ENCODE results near the gene SLC9A1. TPM values are rescaled to one million over a fixed set of nuclear protein-coding genes. Genes with fewer than 3 reads are reported as not detected.

The SLC9A1 gene
- total RNA-seq, 3 donors from 2014 or later = 6.1 to 14.2 (median 13.8) TPM

DNA sequence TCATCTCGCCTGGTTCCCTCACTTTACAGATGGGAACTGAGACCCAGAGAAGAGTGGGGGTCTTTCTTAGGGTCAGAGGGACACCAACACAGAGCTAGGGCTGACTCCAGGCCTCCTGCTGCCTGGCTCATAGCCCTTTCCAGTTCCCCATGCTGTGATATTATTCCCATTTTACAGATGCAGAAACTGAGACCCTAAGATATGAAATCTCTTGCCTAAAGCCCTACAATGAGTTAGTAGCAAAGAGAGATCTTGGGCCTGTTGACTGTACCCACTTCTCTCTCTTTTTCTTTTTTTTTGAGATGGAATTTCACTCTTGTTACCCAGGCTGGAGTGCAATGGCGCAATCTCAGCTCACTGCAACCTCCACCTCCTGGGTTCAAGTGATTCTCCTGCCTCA, 49.9 kb downstream of the SLC9A1 start:
- Histone ChIP-seq H3K27ac (no peak overlapping the region), H3K36me3 (no peaks in the 10 kb centered on the region)
- intact Hi-C loops (cut with DNase I; ENCODE audit: low total_unique reads) = no loop called here

GRCh38 chr1:27103498-27103897, 51.4 kb downstream of the SLC9A1 start:
- Histone ChIP-seq H3K4me3 (no peak overlapping the region), H3K36me3 (no peaks in the 10 kb centered on the region)

More for the DNA sequence above, 49.9 kb downstream of the SLC9A1 start:
- H3K9me3 ChIP-seq = no peaks in the 10 kb centered on the region
- peaks cover 0 to 2% of the 10 kb centered on the region in 2 donors for H3K4me1 ChIP-seq
- no peaks in the 10 kb centered on the region for H3K27me3 ChIP-seq
- H3K4me3 ChIP-seq = no peak overlapping the region
- TF ChIP-seq POLR2A (IDR thresholded peaks at IDR 0.05) = no peak
- TF ChIP-seq, protein P1, sequence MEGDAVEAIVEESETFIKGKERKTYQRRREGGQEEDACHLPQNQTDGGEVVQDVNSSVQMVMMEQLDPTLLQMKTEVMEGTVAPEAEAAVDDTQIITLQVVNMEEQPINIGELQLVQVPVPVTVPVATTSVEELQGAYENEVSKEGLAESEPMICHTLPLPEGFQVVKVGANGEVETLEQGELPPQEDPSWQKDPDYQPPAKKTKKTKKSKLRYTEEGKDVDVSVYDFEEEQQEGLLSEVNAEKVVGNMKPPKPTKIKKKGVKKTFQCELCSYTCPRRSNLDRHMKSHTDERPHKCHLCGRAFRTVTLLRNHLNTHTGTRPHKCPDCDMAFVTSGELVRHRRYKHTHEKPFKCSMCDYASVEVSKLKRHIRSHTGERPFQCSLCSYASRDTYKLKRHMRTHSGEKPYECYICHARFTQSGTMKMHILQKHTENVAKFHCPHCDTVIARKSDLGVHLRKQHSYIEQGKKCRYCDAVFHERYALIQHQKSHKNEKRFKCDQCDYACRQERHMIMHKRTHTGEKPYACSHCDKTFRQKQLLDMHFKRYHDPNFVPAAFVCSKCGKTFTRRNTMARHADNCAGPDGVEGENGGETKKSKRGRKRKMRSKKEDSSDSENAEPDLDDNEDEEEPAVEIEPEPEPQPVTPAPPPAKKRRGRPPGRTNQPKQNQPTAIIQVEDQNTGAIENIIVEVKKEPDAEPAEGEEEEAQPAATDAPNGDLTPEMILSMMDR (IDR thresholded peaks at IDR 0.05) = no peak
- no peak for TF ChIP-seq POLR2AphosphoS5 (IDR thresholded peaks at IDR 0.05)
- no peak for DNase-seq (ENCODE audit: low spot score in 2 of 2)

GRCh38 chr1:27102707-27103468, 52.0 kb downstream of the SLC9A1 start:
- no peak overlapping the region for H3K27ac ChIP-seq
- H3K36me3 ChIP-seq = no peaks in the 10 kb centered on the region
- TF ChIP-seq POLR2A (IDR thresholded peaks at IDR 0.05) = no peak
- TF ChIP-seq, protein P1 (IDR thresholded peaks at IDR 0.05) = peak; percentile 91 to 99 (median 98)
- H3K4me3 ChIP-seq = no peak overlapping the region
- peaks cover 16 to 19% of the 10 kb centered on the region in 2 donors for H3K4me1 ChIP-seq
- peak; percentile 64 to 82 for DNase-seq (ENCODE audit: low spot score in 2 of 2)
- H3K27me3 ChIP-seq = no peaks in the 10 kb centered on the region
- intact Hi-C loops (cut with DNase I; ENCODE audit: low total_unique reads) = loop anchor here (5.0 kb wide), 1 partner anchor 179 kb away; no protein-coding TSS in a partner anchor
- H3K9me3 ChIP-seq = no peaks in the 10 kb centered on the region

More at GRCh38 chr1:27103498-27103897, 51.4 kb downstream of the SLC9A1 start:
- no peak for DNase-seq (ENCODE audit: low spot score in 2 of 2)
- no peak overlapping the region for H3K27ac ChIP-seq
- peaks cover 12 to 16% of the 10 kb centered on the region in 2 donors for H3K4me1 ChIP-seq
- no peak for TF ChIP-seq POLR2AphosphoS5 (IDR thresholded peaks at IDR 0.05)
- TF ChIP-seq, protein P1 (IDR thresholded peaks at IDR 0.05) = no peak
- TF ChIP-seq POLR2A (IDR thresholded peaks at IDR 0.05) = no peak
- H3K9me3 ChIP-seq = no peaks in the 10 kb centered on the region
- H3K27me3 ChIP-seq = no peaks in the 10 kb centered on the region
- intact Hi-C loops (cut with DNase I; ENCODE audit: low total_unique reads) = loop anchor here (5.0 kb wide), 1 partner anchor 179 kb away; no protein-coding TSS in a partner anchor

- H3K36me3 ChIP-seq = no peaks in the 10 kb centered on the region
- no peak overlapping the region for H3K27ac ChIP-seq
- H3K4me3 ChIP-seq = no peak overlapping the region
- no peaks in the 10 kb centered on the region for H3K27me3 ChIP-seq
- peaks cover 16 to 24% of the 10 kb centered on the region in 2 donors for H3K4me1 ChIP-seq
- no peak for TF ChIP-seq POLR2A (IDR thresholded peaks at IDR 0.05)
- TF ChIP-seq, protein P1 (IDR thresholded peaks at IDR 0.05) = no peak
- TF ChIP-seq POLR2AphosphoS5 (IDR thresholded peaks at IDR 0.05) = no peak
- H3K9me3 ChIP-seq = no peaks in the 10 kb centered on the region
- DNase-seq (ENCODE audit: low spot score in 2 of 2) = no peak
- intact Hi-C loops (cut with DNase I; ENCODE audit: low total_unique reads) = loop anchor here (5.0 kb wide), 1 partner anchor 180 kb away; no protein-coding TSS in a partner anchor
These were observed 52.7 kb downstream of the SLC9A1 start for GRCh38 chr1:27102134-27102706.

- intact Hi-C loops (cut with DNase I; ENCODE audit: low total_unique reads) = loop anchor here (5.0 kb wide), 1 partner anchor 181 kb away; no protein-coding TSS in a partner anchor
- no peak overlapping the region for H3K27ac ChIP-seq
These were observed 53.2 kb downstream of the SLC9A1 start for GRCh38 chr1:27101696-27102095.

More at GRCh38 chr1:27101696-27102095, 53.2 kb downstream of the SLC9A1 start:
- TF ChIP-seq, protein P1 (IDR thresholded peaks at IDR 0.05) = no peak
- no peak for TF ChIP-seq POLR2AphosphoS5 (IDR thresholded peaks at IDR 0.05)
- no peak for TF ChIP-seq POLR2A (IDR thresholded peaks at IDR 0.05)
- DNase-seq (ENCODE audit: low spot score in 2 of 2) = no peak
- Histone ChIP-seq H3K4me3 (no peak overlapping the region), H3K9me3 (no peaks in the 10 kb centered on the region), H3K36me3 (no peaks in the 10 kb centered on the region), H3K27me3 (no peaks in the 10 kb centered on the region), H3K4me1 (peaks cover 16 to 24% of the 10 kb centered on the region in 2 donors)

Data from breast epithelium (tissue), 4 donors.